ENCODE data around the gene UFC1. TPM values are rescaled to one million over a fixed set of nuclear protein-coding genes. Genes with fewer than 3 reads are reported as not detected.

UFC1 gene
- polyA plus RNA-seq, 3 donors, result 100 to 120 (median 108) TPM

DNA sequence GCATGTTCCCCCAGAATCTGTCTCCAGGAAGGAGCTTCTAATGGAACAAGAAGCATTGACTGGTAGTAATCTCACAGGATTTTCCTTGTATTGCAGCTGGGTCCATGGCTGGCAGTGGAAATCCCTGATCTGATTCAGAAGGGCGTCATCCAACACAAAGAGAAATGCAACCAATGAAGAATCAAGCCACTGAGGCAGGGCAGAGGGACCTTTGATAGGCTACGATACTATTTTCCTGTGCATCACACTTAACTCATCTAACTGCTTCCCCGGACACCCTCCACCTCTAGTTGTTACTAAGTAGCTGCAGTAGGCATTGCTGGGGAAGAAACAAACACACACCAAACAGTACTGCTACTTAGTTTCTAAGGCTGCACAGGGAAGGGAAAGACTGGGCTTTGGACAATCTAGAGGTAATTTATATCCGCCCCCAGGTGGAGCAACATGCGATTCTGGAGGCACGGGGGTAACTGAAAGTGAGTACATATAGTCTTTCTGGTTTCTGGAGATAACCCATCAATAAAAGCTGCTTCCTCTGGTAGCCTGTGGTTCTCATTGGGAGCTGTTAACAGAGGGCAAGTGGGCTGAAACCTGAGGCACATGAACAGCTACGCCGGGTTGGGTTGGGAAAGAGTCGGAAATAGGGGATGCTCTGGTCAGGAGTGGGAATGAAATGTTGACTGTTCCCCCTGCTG lies 4.7 kb downstream of the UFC1 start:
- Histone ChIP-seq H3K27ac (ENCODE audit: low read depth in 1 of 2, low read length in 2 of 2) (peak overlapping the region; percentile 31 to 85), H2AFZ (ENCODE audit: insufficient read depth, low read depth, low read length, poor library complexity, severe bottlenecking) (peak overlapping the region; percentile 92), H3K27me3 (ENCODE audit: control insufficient read depth in 2 of 2, insufficient read depth in 2 of 2, low read length in 2 of 2) (no peaks in the 10 kb centered on the region), H4K20me1 (ENCODE audit: insufficient read depth, low read length) (no peaks in the 10 kb centered on the region), H3K79me2 (ENCODE audit: insufficient read depth, low read length) (peaks cover 40% of the 10 kb centered on the region), H3K36me3 (replicated peaks in 1 of 2; ENCODE audit: control insufficient read depth in 1 of 2, insufficient read depth in 2 of 2, low read length in 2 of 2) (peaks cover 32 to 47% of the 10 kb centered on the region in 2 donors), H3K9ac (ENCODE audit: insufficient read depth, low read length, poor library complexity, severe bottlenecking) (peak overlapping the region; percentile 87), H3K9me3 (replicated peaks in 1 of 2; ENCODE audit: control insufficient read depth in 1 of 2, insufficient read depth in 1 of 2, low read length in 2 of 2) (no peaks in the 10 kb centered on the region), H3K4me1 (ENCODE audit: control insufficient read depth in 1 of 2, insufficient read depth in 2 of 2, low read length in 2 of 2) (peaks cover 23 to 38% of the 10 kb centered on the region in 2 donors), H3K4me2 (replicated peaks; ENCODE audit: extremely low read depth, low read length, poor library complexity, severe bottlenecking) (peak overlapping the region; percentile 97), H3K4me3 (replicated peaks in 1 of 3; ENCODE audit: low read depth in 2 of 3, low read length in 3 of 3) (peak overlapping the region in 2 of 3 experiments; percentile 94 to 97)
- TF ChIP-seq, protein P1, sequence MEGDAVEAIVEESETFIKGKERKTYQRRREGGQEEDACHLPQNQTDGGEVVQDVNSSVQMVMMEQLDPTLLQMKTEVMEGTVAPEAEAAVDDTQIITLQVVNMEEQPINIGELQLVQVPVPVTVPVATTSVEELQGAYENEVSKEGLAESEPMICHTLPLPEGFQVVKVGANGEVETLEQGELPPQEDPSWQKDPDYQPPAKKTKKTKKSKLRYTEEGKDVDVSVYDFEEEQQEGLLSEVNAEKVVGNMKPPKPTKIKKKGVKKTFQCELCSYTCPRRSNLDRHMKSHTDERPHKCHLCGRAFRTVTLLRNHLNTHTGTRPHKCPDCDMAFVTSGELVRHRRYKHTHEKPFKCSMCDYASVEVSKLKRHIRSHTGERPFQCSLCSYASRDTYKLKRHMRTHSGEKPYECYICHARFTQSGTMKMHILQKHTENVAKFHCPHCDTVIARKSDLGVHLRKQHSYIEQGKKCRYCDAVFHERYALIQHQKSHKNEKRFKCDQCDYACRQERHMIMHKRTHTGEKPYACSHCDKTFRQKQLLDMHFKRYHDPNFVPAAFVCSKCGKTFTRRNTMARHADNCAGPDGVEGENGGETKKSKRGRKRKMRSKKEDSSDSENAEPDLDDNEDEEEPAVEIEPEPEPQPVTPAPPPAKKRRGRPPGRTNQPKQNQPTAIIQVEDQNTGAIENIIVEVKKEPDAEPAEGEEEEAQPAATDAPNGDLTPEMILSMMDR (IDR thresholded peaks at IDR 0.05), result no peak
- peaks cover 45% of the 10 kb centered on the region for H3K4me1 Mint-ChIP-seq
- H3K27ac Mint-ChIP-seq, result peak overlapping the region; percentile 78 to 94 (median 85)
- DNase-seq, result no peak
- H3K9me3 Mint-ChIP-seq, result no peaks in the 10 kb centered on the region
- intact Hi-C loops (cut with micrococcal nuclease), result no loop called here
- H3K36me3 Mint-ChIP-seq, result peaks cover 33 to 53% of the 10 kb centered on the region in 2 donors
- H3K4me3 Mint-ChIP-seq, result peak overlapping the region in 1 of 2 donors; percentile 85
- 47% methylated on average over 3 of the region's 9 CpGs for WGBS (ENCODE audit: insufficient coverage)
- H3K27me3 Mint-ChIP-seq (ENCODE audit: low read depth in 3 of 3), result no peaks in the 10 kb centered on the region

DNA sequence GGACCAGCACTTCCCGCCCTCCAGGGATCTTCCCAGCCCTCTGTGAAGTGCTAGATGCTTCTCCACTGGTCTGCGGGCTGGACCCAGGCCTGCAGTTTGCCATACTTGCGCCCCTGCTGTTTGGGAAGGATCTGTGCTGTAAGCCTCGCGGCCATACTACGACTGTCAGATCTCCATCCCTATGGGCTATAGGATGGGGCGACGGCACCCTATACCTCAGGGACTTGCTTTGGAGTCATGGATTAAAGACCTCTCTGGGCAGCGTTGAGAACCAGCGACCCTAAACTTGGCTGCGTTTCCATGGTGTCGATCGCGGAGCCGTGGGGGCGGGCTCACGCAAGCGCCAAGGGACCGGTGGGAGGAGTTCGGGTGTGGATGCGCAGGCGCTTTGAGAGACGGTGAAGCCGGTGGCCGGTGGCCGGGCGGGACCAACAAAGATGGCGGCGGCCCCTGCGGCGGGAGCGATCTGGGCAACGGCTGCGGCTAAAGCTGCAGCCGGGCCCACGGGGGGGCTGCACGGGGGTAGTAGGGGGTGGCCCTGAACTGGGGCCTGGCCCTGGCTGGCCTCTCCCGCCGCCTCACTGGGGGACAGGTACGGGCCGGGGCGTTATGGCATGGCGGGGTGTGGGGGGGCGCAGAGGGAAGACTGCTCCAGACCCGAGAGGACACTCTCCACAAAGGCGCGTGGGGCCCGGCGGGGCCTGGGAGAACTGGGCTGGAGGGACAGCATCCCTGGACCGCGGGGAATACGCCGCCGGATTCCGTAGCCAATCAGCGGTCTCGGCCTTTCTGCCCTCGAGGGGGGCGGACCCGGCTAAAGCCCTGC lies 5.5 kb downstream of the UFC1 start, which contains the start of gene USP21:
Gene USP21, plus strand, starts transcription at position 414 of the 826 bp plus-strand sequence. CDS start 1,141 bp downstream, outside the sequence.
- intact Hi-C loops (cut with micrococcal nuclease), result no loop called here
- Mint-ChIP-seq H3K4me3 (peak within 1 kb of the TSS; percentile 85 to 87), H3K4me1 (peaks cover 44% of the 10 kb centered on the region), H3K27ac (peak within 1 kb of the TSS; percentile 78 to 94 (median 85)), H3K36me3 (peaks cover 42 to 61% of the 10 kb centered on the region in 2 donors), H3K9me3 (no peaks in the 10 kb centered on the region), H3K27me3 (ENCODE audit: low read depth in 3 of 3) (no peaks in the 10 kb centered on the region)
- TF ChIP-seq, protein P1 (IDR thresholded peaks at IDR 0.05), result no peak
- Histone ChIP-seq H2AFZ (ENCODE audit: insufficient read depth, low read depth, low read length, poor library complexity, severe bottlenecking) (peak within 1 kb of the TSS; percentile 92), H3K9ac (ENCODE audit: insufficient read depth, low read length, poor library complexity, severe bottlenecking) (peak within 1 kb of the TSS; percentile 87), H3K36me3 (replicated peaks in 1 of 2; ENCODE audit: control insufficient read depth in 1 of 2, insufficient read depth in 2 of 2, low read length in 2 of 2) (peaks cover 38 to 55% of the 10 kb centered on the region in 2 donors), H3K27me3 (ENCODE audit: control insufficient read depth in 2 of 2, insufficient read depth in 2 of 2, low read length in 2 of 2) (no peaks in the 10 kb centered on the region), H3K9me3 (replicated peaks in 1 of 2; ENCODE audit: control insufficient read depth in 1 of 2, insufficient read depth in 1 of 2, low read length in 2 of 2) (no peaks in the 10 kb centered on the region), H3K27ac (ENCODE audit: low read depth in 1 of 2, low read length in 2 of 2) (peak within 1 kb of the TSS; percentile 52 to 85), H3K4me3 (replicated peaks in 1 of 3; ENCODE audit: low read depth in 2 of 3, low read length in 3 of 3) (peak within 1 kb of the TSS; percentile 69 to 97 (median 94)), H4K20me1 (ENCODE audit: insufficient read depth, low read length) (no peaks in the 10 kb centered on the region), H3K4me1 (ENCODE audit: control insufficient read depth in 1 of 2, insufficient read depth in 2 of 2, low read length in 2 of 2) (peaks cover 20 to 36% of the 10 kb centered on the region in 2 donors), H3K4me2 (replicated peaks; ENCODE audit: extremely low read depth, low read length, poor library complexity, severe bottlenecking) (peak within 1 kb of the TSS; percentile 97), H3K79me2 (ENCODE audit: insufficient read depth, low read length) (peaks cover 36% of the 10 kb centered on the region)
- 6% methylated on average over 47 of the region's 60 CpGs for WGBS (ENCODE audit: insufficient coverage)
- DNase-seq, result peak; percentile 82 to 87 (median 85)

Data from CD14-positive monocyte (primary cell).